Measurements from ENCODE around the gene NKIRAS2. TPM values are rescaled to one million over a fixed set of nuclear protein-coding genes. Genes with fewer than 3 reads are reported as not detected.

The NKIRAS2 gene
- total and polyA plus RNA-seq, 2 experiments from 2014 or later, result 31.3 to 52.9 TPM

DNA sequence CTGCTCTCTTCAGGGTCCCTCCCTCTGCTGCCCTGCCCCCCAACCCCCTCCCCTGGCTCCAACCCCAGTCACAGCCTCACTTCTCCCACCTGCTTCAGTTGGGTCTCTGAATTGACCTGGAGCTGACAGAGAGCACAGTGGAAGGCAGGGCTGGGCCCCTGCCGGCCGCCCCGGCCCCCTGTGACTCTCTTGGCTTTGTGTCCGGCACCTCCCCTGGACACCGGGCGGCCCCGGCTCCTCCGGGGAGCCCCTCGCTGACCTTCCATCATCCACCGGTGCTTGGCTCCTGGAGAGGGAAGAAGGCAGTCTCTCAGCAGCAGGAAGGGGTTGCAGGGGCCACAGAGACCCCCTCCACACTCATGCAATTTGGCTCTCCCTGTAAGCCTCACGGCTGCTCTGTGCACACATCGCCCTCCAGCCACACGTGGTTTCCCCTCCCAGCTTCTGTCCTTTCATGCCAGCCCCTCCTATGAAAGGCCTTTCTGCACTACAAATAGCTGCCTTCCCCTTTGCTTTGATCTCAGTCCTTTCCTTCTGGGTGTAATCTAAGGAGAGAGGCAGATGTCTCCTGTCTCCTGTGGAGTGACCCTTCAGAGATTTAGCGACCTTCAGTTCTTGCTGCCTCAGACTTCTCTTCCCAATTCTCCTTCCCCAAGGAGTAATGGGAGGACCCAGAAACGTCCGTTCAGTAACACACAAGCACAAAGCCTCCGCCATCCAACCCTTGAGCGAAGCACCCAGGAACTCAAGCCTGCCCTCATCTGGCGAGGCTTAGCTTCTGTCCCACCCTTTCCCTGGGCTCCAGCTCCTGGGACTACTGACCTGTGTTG lies 8.3 kb downstream of the NKIRAS2 start:
- Histone ChIP-seq H3K79me2 (replicated peaks; ENCODE audit: insufficient read depth) (no peaks in the 10 kb centered on the region), H3K4me3 (no peak overlapping the region), H3K27ac (ENCODE audit: low read depth) (no peak overlapping the region), H3F3A (replicated peaks; ENCODE audit: low read depth) (peaks cover 15% of the 10 kb centered on the region; the same call in 1 of the 2 replicates), H3K4me2 (peak overlapping the region; percentile 1; the same call in 1 of the 2 replicates), H3K36me3 (ENCODE audit: insufficient read depth) (no peaks in the 10 kb centered on the region; the same call in 1 of the 2 replicates), H4K20me1 (replicated peaks; ENCODE audit: insufficient read depth) (no peaks in the 10 kb centered on the region; the same call in 1 of the 2 replicates), H3K9me2 (ENCODE audit: insufficient read depth) (no peaks in the 10 kb centered on the region), H3K27me3 (ENCODE audit: insufficient read depth) (no peaks in the 10 kb centered on the region), H2AFZ (peak overlapping the region; percentile 15), H3K4me1 (ENCODE audit: insufficient read depth) (peaks cover 5% of the 10 kb centered on the region; the same call in 1 of the 2 replicates)
- TF ChIP-seq EZH2phosphoT487 (IDR thresholded peaks at IDR 0.05; ENCODE audit: unreplicated experiment), result no peak
- TF ChIP-seq ZNF114 (CRISPR knock-in tag; IDR thresholded peaks at IDR 0.05), result no peak
- peak; percentile 56 to 87 for TF ChIP-seq CTCF (conservative IDR thresholded peaks at IDR 0.05; ENCODE audit: low read depth in 2 of 2)
- TF ChIP-seq, protein P1, sequence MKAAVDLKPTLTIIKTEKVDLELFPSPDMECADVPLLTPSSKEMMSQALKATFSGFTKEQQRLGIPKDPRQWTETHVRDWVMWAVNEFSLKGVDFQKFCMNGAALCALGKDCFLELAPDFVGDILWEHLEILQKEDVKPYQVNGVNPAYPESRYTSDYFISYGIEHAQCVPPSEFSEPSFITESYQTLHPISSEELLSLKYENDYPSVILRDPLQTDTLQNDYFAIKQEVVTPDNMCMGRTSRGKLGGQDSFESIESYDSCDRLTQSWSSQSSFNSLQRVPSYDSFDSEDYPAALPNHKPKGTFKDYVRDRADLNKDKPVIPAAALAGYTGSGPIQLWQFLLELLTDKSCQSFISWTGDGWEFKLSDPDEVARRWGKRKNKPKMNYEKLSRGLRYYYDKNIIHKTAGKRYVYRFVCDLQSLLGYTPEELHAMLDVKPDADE (IDR thresholded peaks at IDR 0.05), result no peak
- peaks cover 29% of the 10 kb centered on the region for H3K4me1 Mint-ChIP-seq
- H3K36me3 Mint-ChIP-seq (ENCODE audit: low read depth), result peaks cover 17% of the 10 kb centered on the region
- DNase-seq (ENCODE audit: low spot score) (peak; percentile 92), ATAC-seq (peak; percentile 87)
- peak overlapping the region; percentile 75; the same call in 1 of the 2 replicates for H3K27ac Mint-ChIP-seq
- peaks cover 14% of the 10 kb centered on the region for H3K27me3 Mint-ChIP-seq (ENCODE audit: insufficient read depth, low read depth, poor library complexity)
- no peaks in the 10 kb centered on the region; the same call in 2 of the 3 replicates for H3K9me3 Mint-ChIP-seq
- peak overlapping the region; percentile 43; the same call in 2 of the 3 replicates for H3K4me3 Mint-ChIP-seq

DNA sequence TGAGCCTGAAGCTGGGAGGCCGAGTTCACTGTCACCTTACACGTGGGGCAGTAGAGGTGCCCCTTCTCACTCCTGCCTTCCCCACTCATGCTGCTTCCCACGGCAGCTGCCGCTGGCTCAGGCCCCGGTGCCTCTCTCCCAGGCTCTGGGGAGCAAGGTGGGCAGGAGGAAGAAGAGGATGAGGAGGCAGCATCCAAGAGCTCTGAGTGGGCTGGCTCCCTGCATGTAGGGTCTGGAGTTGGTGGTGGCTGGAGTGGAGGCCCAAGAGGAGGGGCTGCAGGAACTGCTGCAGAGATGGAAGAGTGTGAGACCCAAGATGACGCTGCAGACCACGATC lies 8.9 kb downstream of the NKIRAS2 start:
- Histone ChIP-seq H4K20me1 (replicated peaks; ENCODE audit: insufficient read depth) (no peaks in the 10 kb centered on the region; the same call in 1 of the 2 replicates), H3K9me2 (ENCODE audit: insufficient read depth) (no peaks in the 10 kb centered on the region), H3K27me3 (ENCODE audit: insufficient read depth) (no peaks in the 10 kb centered on the region), H3K27ac (ENCODE audit: low read depth) (no peak overlapping the region), H3K4me2 (no peak overlapping the region), H2AFZ (no peak overlapping the region; the same call in 1 of the 2 replicates), H3K4me3 (no peak overlapping the region), H3K4me1 (ENCODE audit: insufficient read depth) (peaks cover 5% of the 10 kb centered on the region; the same call in 1 of the 2 replicates), H3K36me3 (ENCODE audit: insufficient read depth) (no peaks in the 10 kb centered on the region), H3K79me2 (replicated peaks; ENCODE audit: insufficient read depth) (no peaks in the 10 kb centered on the region), H3F3A (replicated peaks; ENCODE audit: low read depth) (peaks cover 10% of the 10 kb centered on the region; the same call in 1 of the 2 replicates)
- Mint-ChIP-seq H3K27ac (no peak overlapping the region), H3K9me3 (no peaks in the 10 kb centered on the region; the same call in 2 of the 3 replicates), H3K4me3 (no peak overlapping the region), H3K36me3 (ENCODE audit: low read depth) (peaks cover 12% of the 10 kb centered on the region; the same call in 2 of the 3 replicates), H3K4me1 (peaks cover 25% of the 10 kb centered on the region), H3K27me3 (ENCODE audit: insufficient read depth, low read depth, poor library complexity) (peaks cover 15% of the 10 kb centered on the region)
- DNase-seq (ENCODE audit: low spot score), result no peak
- no peak for TF ChIP-seq JUNB (IDR thresholded peaks at IDR 0.05; ENCODE audit: unreplicated experiment)
- no peak for TF ChIP-seq NANOG (IDR thresholded peaks at IDR 0.05; ENCODE audit: borderline replicate concordance)
- TF ChIP-seq, protein P2, sequence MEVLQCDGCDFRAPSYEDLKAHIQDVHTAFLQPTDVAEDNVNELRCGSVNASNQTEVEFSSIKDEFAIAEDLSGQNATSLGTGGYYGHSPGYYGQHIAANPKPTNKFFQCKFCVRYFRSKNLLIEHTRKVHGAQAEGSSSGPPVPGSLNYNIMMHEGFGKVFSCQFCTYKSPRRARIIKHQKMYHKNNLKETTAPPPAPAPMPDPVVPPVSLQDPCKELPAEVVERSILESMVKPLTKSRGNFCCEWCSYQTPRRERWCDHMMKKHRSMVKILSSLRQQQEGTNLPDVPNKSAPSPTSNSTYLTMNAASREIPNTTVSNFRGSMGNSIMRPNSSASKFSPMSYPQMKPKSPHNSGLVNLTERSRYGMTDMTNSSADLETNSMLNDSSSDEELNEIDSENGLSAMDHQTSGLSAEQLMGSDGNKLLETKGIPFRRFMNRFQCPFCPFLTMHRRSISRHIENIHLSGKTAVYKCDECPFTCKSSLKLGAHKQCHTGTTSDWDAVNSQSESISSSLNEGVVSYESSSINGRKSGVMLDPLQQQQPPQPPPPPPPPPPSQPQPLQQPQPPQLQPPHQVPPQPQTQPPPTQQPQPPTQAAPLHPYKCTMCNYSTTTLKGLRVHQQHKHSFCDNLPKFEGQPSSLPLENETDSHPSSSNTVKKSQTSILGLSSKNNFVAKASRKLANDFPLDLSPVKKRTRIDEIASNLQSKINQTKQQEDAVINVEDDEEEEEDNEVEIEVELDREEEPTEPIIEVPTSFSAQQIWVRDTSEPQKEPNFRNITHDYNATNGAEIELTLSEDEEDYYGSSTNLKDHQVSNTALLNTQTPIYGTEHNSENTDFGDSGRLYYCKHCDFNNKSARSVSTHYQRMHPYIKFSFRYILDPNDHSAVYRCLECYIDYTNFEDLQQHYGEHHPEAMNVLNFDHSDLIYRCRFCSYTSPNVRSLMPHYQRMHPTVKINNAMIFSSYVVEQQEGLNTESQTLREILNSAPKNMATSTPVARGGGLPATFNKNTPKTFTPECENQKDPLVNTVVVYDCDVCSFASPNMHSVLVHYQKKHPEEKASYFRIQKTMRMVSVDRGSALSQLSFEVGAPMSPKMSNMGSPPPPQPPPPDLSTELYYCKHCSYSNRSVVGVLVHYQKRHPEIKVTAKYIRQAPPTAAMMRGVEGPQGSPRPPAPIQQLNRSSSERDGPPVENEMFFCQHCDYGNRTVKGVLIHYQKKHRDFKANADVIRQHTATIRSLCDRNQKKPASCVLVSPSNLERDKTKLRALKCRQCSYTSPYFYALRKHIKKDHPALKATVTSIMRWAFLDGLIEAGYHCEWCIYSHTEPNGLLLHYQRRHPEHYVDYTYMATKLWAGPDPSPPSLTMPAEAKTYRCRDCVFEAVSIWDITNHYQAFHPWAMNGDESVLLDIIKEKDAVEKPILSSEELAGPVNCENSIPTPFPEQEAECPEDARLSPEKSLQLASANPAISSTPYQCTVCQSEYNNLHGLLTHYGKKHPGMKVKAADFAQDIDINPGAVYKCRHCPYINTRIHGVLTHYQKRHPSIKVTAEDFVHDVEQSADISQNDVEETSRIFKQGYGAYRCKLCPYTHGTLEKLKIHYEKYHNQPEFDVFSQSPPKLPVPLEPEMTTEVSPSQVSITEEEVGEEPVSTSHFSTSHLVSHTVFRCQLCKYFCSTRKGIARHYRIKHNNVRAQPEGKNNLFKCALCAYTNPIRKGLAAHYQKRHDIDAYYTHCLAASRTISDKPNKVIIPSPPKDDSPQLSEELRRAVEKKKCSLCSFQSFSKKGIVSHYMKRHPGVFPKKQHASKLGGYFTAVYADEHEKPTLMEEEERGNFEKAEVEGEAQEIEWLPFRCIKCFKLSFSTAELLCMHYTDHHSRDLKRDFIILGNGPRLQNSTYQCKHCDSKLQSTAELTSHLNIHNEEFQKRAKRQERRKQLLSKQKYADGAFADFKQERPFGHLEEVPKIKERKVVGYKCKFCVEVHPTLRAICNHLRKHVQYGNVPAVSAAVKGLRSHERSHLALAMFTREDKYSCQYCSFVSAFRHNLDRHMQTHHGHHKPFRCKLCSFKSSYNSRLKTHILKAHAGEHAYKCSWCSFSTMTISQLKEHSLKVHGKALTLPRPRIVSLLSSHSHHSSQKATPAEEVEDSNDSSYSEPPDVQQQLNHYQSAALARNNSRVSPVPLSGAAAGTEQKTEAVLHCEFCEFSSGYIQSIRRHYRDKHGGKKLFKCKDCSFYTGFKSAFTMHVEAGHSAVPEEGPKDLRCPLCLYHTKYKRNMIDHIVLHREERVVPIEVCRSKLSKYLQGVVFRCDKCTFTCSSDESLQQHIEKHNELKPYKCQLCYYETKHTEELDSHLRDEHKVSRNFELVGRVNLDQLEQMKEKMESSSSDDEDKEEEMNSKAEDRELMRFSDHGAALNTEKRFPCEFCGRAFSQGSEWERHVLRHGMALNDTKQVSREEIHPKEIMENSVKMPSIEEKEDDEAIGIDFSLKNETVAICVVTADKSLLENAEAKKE (CRISPR knock-in tag; IDR thresholded peaks at IDR 0.05), result no peak
- ATAC-seq, result no peak

Data from GM23338 (cell line).